Neural progenitor cell (in vitro differentiated cells): Measurements from ENCODE around the gene GPR151. TPM values are rescaled to one million over a fixed set of nuclear protein-coding genes. Genes with fewer than 3 reads are reported as not detected.

Experiments used
- DNase-seq: peaks from one replicate; pipeline ENCODE4 v3.0.0-alpha.2; 2016; ENCODE audit warnings: low spot score
- H2AFZ ChIP-seq: fragments of 200-600 bp; sonication (generic); replicated peaks from 2 replicates; pipeline ENCODE4 v1.6.1; 2016; ENCODE audit warnings: antibody characterized with exemption
- H3F3A ChIP-seq: fragments of 200-600 bp; sonication (generic); 2 replicates; pipeline ENCODE4 v1.6.1; 2016; ENCODE audit warnings: antibody characterized with exemption, low read depth
- H3K27ac ChIP-seq: fragments of 200-600 bp; sonication (generic); 2 replicates; pipeline ENCODE4 v1.5.1; 2016; ENCODE audit warnings: mild to moderate bottlenecking
- H3K27me3 ChIP-seq: fragments of 200-600 bp; sonication (generic); 2 replicates; pipeline ENCODE4 v1.6.1; 2016; ENCODE audit warnings: mild to moderate bottlenecking, moderate library complexity
- H3K36me3 ChIP-seq: fragments of 200-600 bp; sonication (generic); 2 replicates; pipeline ENCODE4 v1.5.1; 2016
- H3K4me1 ChIP-seq: fragments of 200-600 bp; sonication (generic); 2 replicates; pipeline ENCODE4 v1.6.1; 2016; ENCODE audit warnings: mixed run types
- H3K4me2 ChIP-seq: fragments of 200-600 bp; sonication (generic); 2 replicates; pipeline ENCODE4 v1.6.1; 2016
- H3K4me3 ChIP-seq: fragments of 200-600 bp; sonication (generic); 2 replicates; pipeline ENCODE4 v1.5.1; 2016
- H3K79me2 ChIP-seq: fragments of 200-600 bp; sonication (generic); 2 replicates; pipeline ENCODE4 v1.6.1; 2016; ENCODE audit warnings: low read depth
- H3K9ac ChIP-seq: fragments of 200-600 bp; sonication (generic); 2 replicates; pipeline ENCODE4 v1.6.1; 2016
- H3K9me3 ChIP-seq: fragments of 200-600 bp; sonication (generic); 2 replicates; pipeline ENCODE4 v1.5.1; 2016; ENCODE audit warnings: low read depth
- H4K20me1 ChIP-seq: fragments of 200-600 bp; sonication (generic); 2 replicates; pipeline ENCODE4 v1.6.1; 2016; ENCODE audit warnings: low read depth
- H3K27ac Mint-ChIP-seq: 3 replicates; pipeline ENCODE4 v1.8.0; 2021; ENCODE audit warnings: mixed read lengths
- H3K27me3 Mint-ChIP-seq: 2 replicates; pipeline ENCODE4 v1.8.0; 2022; ENCODE audit warnings: low read depth, mild to moderate bottlenecking, inconsistent platforms, moderate library complexity, mixed read lengths; ENCODE audit not compliant: insufficient read depth
- H3K36me3 Mint-ChIP-seq: 3 replicates; pipeline ENCODE4 v1.8.0; 2021; ENCODE audit warnings: mixed read lengths
- H3K4me1 Mint-ChIP-seq: 3 replicates; pipeline ENCODE4 v1.8.0; 2021; ENCODE audit warnings: mixed read lengths
- H3K4me3 Mint-ChIP-seq: 3 replicates; pipeline ENCODE4 v1.8.0; 2021; ENCODE audit warnings: mild to moderate bottlenecking, moderate library complexity, mixed read lengths
- H3K9me3 Mint-ChIP-seq: 3 replicates; pipeline ENCODE4 v1.8.0; 2020; ENCODE audit warnings: mixed read lengths
- CTCF ChIP-seq: fragments of 200-600 bp; sonication (generic); IDR thresholded peaks from 2 replicates; pipeline ENCODE4 v1.5.1; 2017; ENCODE audit warnings: antibody characterized with exemption, mild to moderate bottlenecking
- small RNA-seq: library from RNA; depleted of rRNA; stranded (forward); fragments of <200 nt; gene quantifications from one replicate; pipeline ENCODE3, GENCODE V24; 2015
- total RNA-seq: library from RNA; depleted of rRNA; stranded (reverse); fragments of >200 nt; gene quantifications from 2 replicates; pipeline ENCODE4 v1.2.3, GENCODE V29; 2015; ENCODE audit warnings: low replicate concordance

Gene GPR151
- total RNA-seq, 1 donor from 2014 or later = not detected

- Histone ChIP-seq H4K20me1 (peaks cover 41% of the 10 kb centered on the region), H3K27ac (no peak overlapping the region), H3K9me3 (no peaks in the 10 kb centered on the region), H3K27me3 (no peaks in the 10 kb centered on the region), H3F3A (peaks cover 28% of the 10 kb centered on the region), H3K36me3 (peaks cover 67% of the 10 kb centered on the region), H2AFZ (no peak overlapping the region), H3K4me2 (no peak overlapping the region), H3K79me2 (peaks cover 88% of the 10 kb centered on the region), H3K4me1 (no peaks in the 10 kb centered on the region), H3K4me3 (no peak overlapping the region), H3K9ac (no peak overlapping the region)
- Mint-ChIP-seq H3K27ac (no peak overlapping the region), H3K9me3 (no peaks in the 10 kb centered on the region), H3K4me3 (no peak overlapping the region), H3K4me1 (peaks cover 11% of the 10 kb centered on the region), H3K36me3 (peaks cover 24% of the 10 kb centered on the region), H3K27me3 (no peaks in the 10 kb centered on the region)
- no peak for DNase-seq
- no peak for TF ChIP-seq CTCF
These were observed 52.5 kb downstream of the GPR151 start for GRCh38 chr5:146463446-146463845.

Small RNAs within 50 kb of the gene (small RNA-seq; reads per million reads assigned to genes)
- gene RF02271 = not detected

Other genes with a start within 250 kb of the GPR151 start
- gene POU4F3, start 177.4 kb downstream of the GPR151 start, total RNA-seq = 0.19 and 0.22 TPM in 2 replicates
- gene TCERG1, start 68.9 kb downstream of the GPR151 start, total RNA-seq = 168 and 227 TPM in 2 replicates